H1 (cell line): Measurements from ENCODE around the gene RAB11FIP3. TPM values are rescaled to one million over a fixed set of nuclear protein-coding genes. Genes with fewer than 3 reads are reported as not detected.

Source experiments
- CTCF ChIA-PET: fragments of 300-600 bp; sonication (Branson Sonifier 250); formaldehyde crosslinking; loops from one replicate; lab custom pipeline; 2021; ENCODE audit not compliant: partially characterized antibody; lab: Charles Lee
- POLR2A ChIA-PET: fragments of 300-600 bp; sonication (Branson Sonifier 250); formaldehyde crosslinking; loops from one replicate; lab custom pipeline; 2021; ENCODE audit warnings: inconsistent platforms; ENCODE audit not compliant: partially characterized antibody; lab: Charles Lee
- DNase-seq, 2 experiments: peaks; one replicate each; pipeline versions ENCODE4 v3.0.0 to v3.0.0-alpha.2; 2010 to 2022; ENCODE audit warnings: low spot score in 2 of 2, low read depth in 1 of 2, mixed read lengths in 1 of 2
- FAIRE-seq: peaks from 2 replicates; lab custom pipeline; 2011; peaks lifted over from hg19 to GRCh38; lab: Jason Lieb, UNC
- H2AFZ ChIP-seq: 2 replicates; pipeline ENCODE4 v1.8.1; 2012; ENCODE audit warnings: low read length, inconsistent platforms
- H2AK5ac ChIP-seq: 2 replicates; pipeline ENCODE4 v1.6.1; 2013; ENCODE audit warnings: low read depth, low read length
- H2BK120ac ChIP-seq: replicated peaks from 2 replicates; pipeline ENCODE3; 2013; ENCODE audit warnings: low read depth, low read length, inconsistent platforms
- H2BK12ac ChIP-seq: 2 replicates; pipeline ENCODE4 v1.6.1; 2013; ENCODE audit warnings: low read depth, low read length
- H2BK15ac ChIP-seq: 2 replicates; pipeline ENCODE4 v1.6.1; 2013; ENCODE audit warnings: low read length
- H2BK20ac ChIP-seq: 2 replicates; pipeline ENCODE4 v1.6.1; 2013; ENCODE audit warnings: low read length
- H2BK5ac ChIP-seq: 2 replicates; pipeline ENCODE4 v1.6.1; 2013; ENCODE audit warnings: low read depth, low read length
- H3K14ac ChIP-seq: 2 replicates; pipeline ENCODE4 v1.6.1; 2013; ENCODE audit warnings: inconsistent platforms; ENCODE audit not compliant: insufficient read length
- H3K18ac ChIP-seq: 2 replicates; pipeline ENCODE4 v1.6.1; 2013; ENCODE audit warnings: low read length; ENCODE audit errors: extremely low read depth
- H3K23ac ChIP-seq: 2 replicates; pipeline ENCODE4 v1.6.1; 2013; ENCODE audit warnings: inconsistent platforms; ENCODE audit not compliant: insufficient read length
- H3K23me2 ChIP-seq: 2 replicates; pipeline ENCODE4 v1.6.1; 2013; ENCODE audit warnings: low read depth, low read length
- H3K27ac ChIP-seq: 2 replicates; pipeline ENCODE4 v1.6.1; 2011; ENCODE audit warnings: low read depth, low read length, inconsistent platforms
- H3K27me3 ChIP-seq, 4 experiments: replicated peaks in 1 of 4; 1 replicate in 1 of 4; 2 replicates in 3 of 4; pipeline versions ENCODE4 v1.6.1 to v1.8.1; 2011 to 2013; ENCODE audit warnings: low read length in 3 of 4, mild to moderate bottlenecking in 3 of 4, inconsistent platforms in 2 of 4, mixed read lengths in 2 of 4, moderate library complexity in 1 of 4; ENCODE audit not compliant: control insufficient read depth in 3 of 4, insufficient read depth in 3 of 4; ENCODE audit errors: extremely low read depth in 1 of 4
- H3K36me3 ChIP-seq, 4 experiments: 2 replicates each; pipeline versions ENCODE4 v1.6.1 to v1.8.1; 2011 to 2013; ENCODE audit warnings: mild to moderate bottlenecking in 4 of 4, low read length in 3 of 4, moderate library complexity in 2 of 4, control low read depth in 1 of 4, inconsistent platforms in 1 of 4; ENCODE audit not compliant: insufficient read depth in 4 of 4, control insufficient read depth in 2 of 4
- H3K4ac ChIP-seq: replicated peaks from 2 replicates; pipeline ENCODE3; 2013; ENCODE audit warnings: low read length, low read depth, mixed read lengths, inconsistent platforms; ENCODE audit not compliant: insufficient read length
- H3K4me1 ChIP-seq, 4 experiments: replicated peaks in 1 of 4; 1 replicate in 1 of 4; 2 replicates in 3 of 4; pipeline versions ENCODE4 v1.6.1 to v1.8.1; 2011 to 2013; ENCODE audit warnings: low read length in 3 of 4, inconsistent platforms in 2 of 4, mixed read lengths in 1 of 4; ENCODE audit not compliant: insufficient read depth in 4 of 4, control insufficient read depth in 3 of 4
- H3K4me2 ChIP-seq, 2 experiments: 2 replicates each; pipeline versions ENCODE4 v1.6.1 to v1.8.1; 2011 to 2013; ENCODE audit warnings: low read depth in 2 of 2, low read length in 2 of 2, control low read depth in 1 of 2, inconsistent platforms in 1 of 2, mild to moderate bottlenecking in 1 of 2; ENCODE audit not compliant: insufficient read depth in 1 of 2
- H3K4me3 ChIP-seq, 4 experiments: fragments of 200-600, 300-600 bp in 1 of 4; sonication (generic), shearing (Covaris generic), sonication (Bioruptor Twin) in 1 of 4; 2 replicates each; pipeline versions ENCODE4 v1.5.1 to v1.8.1; 2011 to 2016; ENCODE audit warnings: low read length in 4 of 4, low read depth in 3 of 4, control low read depth in 2 of 4, inconsistent platforms in 2 of 4, mild to moderate bottlenecking in 2 of 4, mixed read lengths in 1 of 4, moderate library complexity in 1 of 4; ENCODE audit not compliant: insufficient read depth in 2 of 4; ENCODE audit errors: extremely low read depth in 1 of 4
- H3K56ac ChIP-seq: replicated peaks from 2 replicates; pipeline ENCODE3; 2013; ENCODE audit warnings: low read depth, mild to moderate bottlenecking, mixed read lengths, low read length, inconsistent platforms; ENCODE audit not compliant: insufficient read length
- H3K79me1 ChIP-seq: 2 replicates; pipeline ENCODE4 v1.6.1; 2013; ENCODE audit warnings: low read depth, low read length, control low read depth
- H3K79me2 ChIP-seq, 2 experiments: 2 replicates each; pipeline versions ENCODE4 v1.6.1 to v1.8.1; 2012 to 2013; ENCODE audit warnings: low read length in 2 of 2, mild to moderate bottlenecking in 2 of 2, inconsistent platforms in 1 of 2; ENCODE audit not compliant: insufficient read depth in 2 of 2, control insufficient read depth in 1 of 2
- H3K9ac ChIP-seq, 4 experiments: replicated peaks in 1 of 4; 1 replicate in 1 of 4; 2 replicates in 3 of 4; pipeline versions ENCODE4 v1.6.1 to v1.8.1; 2011 to 2013; ENCODE audit warnings: low read depth in 3 of 4, low read length in 3 of 4, control low read depth in 2 of 4, mild to moderate bottlenecking in 2 of 4, moderate library complexity in 2 of 4, inconsistent platforms in 1 of 4; ENCODE audit errors: extremely low read depth in 1 of 4
- H3K9me3 ChIP-seq, 2 experiments: 2 replicates each; pipeline versions ENCODE4 v1.6.1 to v1.8.1; 2012 to 2013; ENCODE audit warnings: mild to moderate bottlenecking in 2 of 2, moderate library complexity in 2 of 2, control low read depth in 1 of 2, inconsistent platforms in 1 of 2, low read depth in 1 of 2, low read length in 1 of 2, mixed read lengths in 1 of 2; ENCODE audit not compliant: insufficient read depth in 2 of 2
- H4K20me1 ChIP-seq, 2 experiments: replicated peaks in 1 of 2; 2 replicates each; pipeline versions ENCODE3 to v1.8.1; 2011 to 2013; ENCODE audit warnings: inconsistent platforms in 2 of 2, low read length in 2 of 2, mild to moderate bottlenecking in 1 of 2; ENCODE audit not compliant: insufficient read depth in 2 of 2, control insufficient read depth in 1 of 2
- H4K5ac ChIP-seq: 2 replicates; pipeline ENCODE4 v1.6.1; 2013; ENCODE audit warnings: low read length, low read depth, mixed read lengths, inconsistent platforms; ENCODE audit not compliant: insufficient read length
- H4K8ac ChIP-seq: 2 replicates; pipeline ENCODE4 v1.8.0; 2013; ENCODE audit warnings: mild to moderate bottlenecking, moderate library complexity, low read length, inconsistent platforms; ENCODE audit not compliant: insufficient read depth; ENCODE audit errors: extremely low read depth
- H4K91ac ChIP-seq: replicated peaks from 2 replicates; pipeline ENCODE3; 2013; ENCODE audit warnings: low read length, mixed read lengths, inconsistent platforms; ENCODE audit not compliant: insufficient read length
- CREB1 ChIP-seq: IDR thresholded peaks from 2 replicates; pipeline ENCODE4 v1.6.1; 2012; ENCODE audit warnings: inconsistent platforms
- CTCF ChIP-seq, 3 experiments: IDR thresholded peaks; 1 replicate in 2 of 3; 2 replicates in 1 of 3; pipeline versions ENCODE4 v1.5.1 to v1.6.1; 2011; ENCODE audit warnings: low read length in 3 of 3, mild to moderate bottlenecking in 3 of 3, inconsistent platforms in 2 of 3, low read depth in 1 of 3, moderate library complexity in 1 of 3; ENCODE audit not compliant: insufficient read depth in 1 of 3; ENCODE audit errors: control extremely low read depth in 1 of 3
- KDM1A ChIP-seq: fragments of 200-600, 300-600 bp; sonication (generic); IDR thresholded peaks from 2 replicates; pipeline ENCODE4 v1.7.1; 2016; ENCODE audit warnings: mild to moderate bottlenecking, low read length, borderline replicate concordance
- RAD21 ChIP-seq, 2 experiments: IDR thresholded peaks in 1 of 2; conservative IDR thresholded peaks in 1 of 2; 2 replicates each; pipeline ENCODE4 v1.6.1; 2011; ENCODE audit warnings: low read depth in 2 of 2, low read length in 2 of 2, improper control_type of control experiment in 1 of 2, inconsistent platforms in 1 of 2, mild to moderate bottlenecking in 1 of 2, moderate library complexity in 1 of 2
- TBP ChIP-seq: IDR thresholded peaks from 2 replicates; pipeline ENCODE4 v1.6.1; 2011; ENCODE audit warnings: low read depth, low read length, improper control_type of control experiment
- WGBS, 2 experiments: shearing (Covaris generic) in 1 of 2; methylation state at CpG; one replicate each; pipeline versions ENCODE4 v1.1.6 to v1.1.7; 2013 to 2015; ENCODE audit warnings: low lambda C conversion rate in 2 of 2, mixed read lengths in 2 of 2, inconsistent platforms in 1 of 2, low coverage in 1 of 2, missing lambda C conversion rate in 1 of 2; ENCODE audit not compliant: insufficient replicate concordance in 2 of 2, insufficient coverage in 1 of 2, insufficient read length in 1 of 2; ENCODE audit errors: extremely low coverage in 1 of 2, missing lambda C conversion rate in 1 of 2; 5-methylcytosine and 5-hydroxymethylcytosine counted together
- polyA plus RNA-seq, 7 experiments: library from polyadenylated mRNA; depleted of rRNA in 3 of 7; stranded (reverse) in 5 of 7; unstranded in 2 of 7; fragments of >200 nt in 5 of 7; fragments of 200-250 nt in 2 of 7; gene quantifications; 1 replicate in 5 of 7; 2 replicates in 1 of 7; 4 replicates in 1 of 7; pipeline versions ENCODE4 v1.2.1 to v1.2.3, GENCODE V29; 2011 to 2013; ENCODE audit warnings: missing spikeins in 2 of 7, mixed read lengths in 2 of 7
- total RNA-seq: library from RNA; stranded (reverse); fragmentation: NEBNext Ultra II Directional; extraction: Animal tissue kit (Norgen Biotek cat#: 25700); gene quantifications from 2 replicates; pipeline ENCODE4 v1.2.1, GENCODE V29; 2021

RAB11FIP3 gene
- total and polyA plus RNA-seq, 2 of the 8 experiments (the other 6 are each of a cell fraction or from before 2014, with no cell fraction given): 9.3 to 35.2 TPM

GRCh38 chr16:495127-495748, 69.8 kb downstream of the RAB11FIP3 start:
- TF ChIP-seq RAD21 (IDR thresholded peaks at IDR 0.05 in 1 of 2, conservative IDR thresholded peaks at IDR 0.05 in 1 of 2; ENCODE audit: low read depth in 2 of 2, low read length in 2 of 2) (peak; percentile 62 to 67), CREB1 (peak; percentile 48; the same call in 1 of the 2 replicates), TBP (0 out of 2 replicates have a peak, but pooled peaks have one; percentile 31), KDM1A (no peak), CTCF (IDR thresholded peaks at IDR 0.05; ENCODE audit: control extremely low read depth in 1 of 3, insufficient read depth in 1 of 3, low read depth in 1 of 3, low read length in 3 of 3) (peak; percentile 70 to 78 (median 74))
- FAIRE-seq (no peak), DNase-seq (peak; percentile 41 to 80)
- Histone ChIP-seq H2BK20ac (no peak overlapping the region), H3K79me1 (no peaks in the 10 kb centered on the region), H2BK12ac (no peak overlapping the region), H3K4me3 (no peak overlapping the region), H3K23me2 (no peaks in the 10 kb centered on the region), H4K5ac (peak overlapping the region; percentile 5), H2AFZ (no peak overlapping the region), H3K79me2 (no peaks in the 10 kb centered on the region), H3K27ac (no peak overlapping the region), H3K23ac (no peak overlapping the region), H3K4me2 (no peak overlapping the region), H2BK120ac (no peak overlapping the region), H3K4ac (no peak overlapping the region), H4K20me1 (peaks cover 0 to 3% of the 10 kb centered on the region in 2 experiments), H2AK5ac (no peak overlapping the region), H3K18ac (no peak overlapping the region), H3K36me3 (no peaks in the 10 kb centered on the region), H3K9me3 (no peaks in the 10 kb centered on the region), H2BK15ac (no peak overlapping the region), H3K14ac (no peak overlapping the region), H4K8ac (no peak overlapping the region), H3K9ac (no peak overlapping the region), H3K56ac (no peak overlapping the region), H3K27me3 (no peaks in the 10 kb centered on the region), H2BK5ac (no peak overlapping the region; the same call in 1 of the 2 replicates), H3K4me1 (peaks cover 6 to 9% (median 7%) of the 10 kb centered on the region in 4 experiments), H4K91ac (no peak overlapping the region)
- CTCF ChIA-PET: interaction anchor here (0.7 to 2.6 kb wide), 23 partner anchors 9 to 191 kb away, joined by 3 to 24 read pairs (median 4); partner anchors contain the start of gene RAB11FIP3
- POLR2A ChIA-PET: interaction anchor here (0.7 to 1.1 kb wide), 4 partner anchors 27 to 111 kb away, joined by 3 read pairs; no protein-coding TSS in a partner anchor
- WGBS, 2 experiments: 75% methylated on average over 11 of the region's 11 CpGs; no CpG with 5 or more reads in 1 of the 2 experiments
